Liver (tissue), 9 donors: ENCODE measurements around the gene WHRN. TPM values are rescaled to one million over a fixed set of nuclear protein-coding genes. Genes with fewer than 3 reads are reported as not detected.

Source experiments
- DNase-seq: peaks from one replicate; pipeline ENCODE4 v3.0.0-alpha.2; 2017; ENCODE audit warnings: low spot score
- H3K27ac ChIP-seq, 2 donors: one replicate each; pipeline ENCODE4 v1.7.0; 2013; ENCODE audit warnings: inconsistent platforms in 2 of 2, low read length in 2 of 2, control low read depth in 1 of 2, low read depth in 1 of 2, mild to moderate bottlenecking in 1 of 2
- H3K27me3 ChIP-seq, 4 donors: one replicate each; pipeline versions ENCODE4 v1.6.1 to v1.7.0; 2013; ENCODE audit warnings: low read length in 3 of 4, inconsistent platforms in 1 of 4, mild to moderate bottlenecking in 1 of 4, moderate library complexity in 1 of 4; ENCODE audit not compliant: control insufficient read depth in 4 of 4, insufficient read depth in 4 of 4
- H3K36me3 ChIP-seq, 4 donors: one replicate each; pipeline versions ENCODE4 v1.6.1 to v1.7.0; 2013; ENCODE audit warnings: low read length in 3 of 4, mild to moderate bottlenecking in 3 of 4, low read depth in 1 of 4, moderate library complexity in 1 of 4; ENCODE audit not compliant: control insufficient read depth in 4 of 4, insufficient read depth in 3 of 4
- H3K4me1 ChIP-seq, 4 donors: one replicate each; pipeline versions ENCODE4 v1.6.1 to v1.7.0; 2013; ENCODE audit warnings: low read length in 3 of 4, mild to moderate bottlenecking in 3 of 4, moderate library complexity in 1 of 4; ENCODE audit not compliant: control insufficient read depth in 4 of 4, insufficient read depth in 4 of 4
- H3K4me3 ChIP-seq, 3 donors: one replicate each; pipeline versions ENCODE4 v1.6.1 to v1.7.0; 2013; ENCODE audit warnings: low read length in 3 of 3, control low read depth in 1 of 3, low read depth in 1 of 3, mild to moderate bottlenecking in 1 of 3
- H3K9ac ChIP-seq, 2 donors: one replicate each; pipeline ENCODE4 v1.7.0; 2013; ENCODE audit warnings: low read length in 2 of 2, mild to moderate bottlenecking in 2 of 2, moderate library complexity in 2 of 2, control low read depth in 1 of 2, low read depth in 1 of 2
- H3K9me3 ChIP-seq, 4 donors: one replicate each; pipeline versions ENCODE4 v1.6.1 to v1.7.0; 2013; ENCODE audit warnings: low read length in 3 of 4; ENCODE audit not compliant: control insufficient read depth in 4 of 4
- EGR1 ChIP-seq, 2 donors: IDR thresholded peaks; 2 replicates each; pipeline ENCODE4 v1.6.1; 2016 to 2018; ENCODE audit warnings: antibody characterized with exemption in 2 of 2, low read depth in 2 of 2
- FOXA1 ChIP-seq: IDR thresholded peaks from 2 replicates; pipeline ENCODE4 v1.6.1; 2016; ENCODE audit warnings: antibody characterized with exemption
- FOXA2 ChIP-seq: IDR thresholded peaks from 2 replicates; pipeline ENCODE4 v1.6.1; 2016; ENCODE audit warnings: antibody characterized with exemption
- GABPA ChIP-seq, 2 donors: IDR thresholded peaks in 1 of 2; conservative IDR thresholded peaks in 1 of 2; 2 replicates each; pipeline ENCODE4 v1.6.1; 2016; ENCODE audit warnings: antibody characterized with exemption in 2 of 2, mild to moderate bottlenecking in 1 of 2, moderate library complexity in 1 of 2
- HNF4A ChIP-seq, 2 donors: conservative IDR thresholded peaks; 2 replicates each; pipeline ENCODE4 v1.6.1; 2016; ENCODE audit warnings: antibody characterized with exemption in 2 of 2, mild to moderate bottlenecking in 2 of 2
- HNF4G ChIP-seq: IDR thresholded peaks from 2 replicates; pipeline ENCODE4 v1.6.1; 2016; ENCODE audit warnings: antibody characterized with exemption
- JUND ChIP-seq, 2 donors: IDR thresholded peaks; 2 replicates each; pipeline ENCODE4 v1.6.1; 2016; ENCODE audit warnings: antibody characterized with exemption in 2 of 2
- NR2F2 ChIP-seq: IDR thresholded peaks from 2 replicates; pipeline ENCODE4 v1.6.1; 2016; ENCODE audit warnings: antibody characterized with exemption
- RAD21 ChIP-seq, 2 donors: IDR thresholded peaks; 2 replicates each; pipeline ENCODE4 v1.6.1; 2016; ENCODE audit warnings: antibody characterized with exemption in 2 of 2, mild to moderate bottlenecking in 2 of 2
- RXRA ChIP-seq, 2 donors: IDR thresholded peaks; 2 replicates each; pipeline ENCODE4 v1.6.1; 2017 to 2018; ENCODE audit warnings: antibody characterized with exemption in 2 of 2, mild to moderate bottlenecking in 1 of 2
- SP1 ChIP-seq: IDR thresholded peaks from 2 replicates; pipeline ENCODE4 v1.6.1; 2018; ENCODE audit warnings: antibody characterized with exemption, mild to moderate bottlenecking
- TAF1 ChIP-seq: conservative IDR thresholded peaks from 2 replicates; pipeline ENCODE4 v1.6.1; 2016; ENCODE audit warnings: antibody characterized with exemption, mild to moderate bottlenecking
- YY1 ChIP-seq: IDR thresholded peaks from 2 replicates; pipeline ENCODE4 v1.6.1; 2016; ENCODE audit warnings: antibody characterized with exemption, mild to moderate bottlenecking
- WGBS: extraction: QIAGEN DNeasy Blood & Tissue Kit; methylation state at CpG from one replicate; pipeline ENCODE4 v1.1.7; 2013; 5-methylcytosine and 5-hydroxymethylcytosine counted together
- polyA plus RNA-seq, 2 donors: library from polyadenylated mRNA; stranded (reverse) in 1 of 2; unstranded in 1 of 2; fragments of 200-250 nt in 1 of 2; fragments of >200 nt in 1 of 2; fragmentation: Nextera tagmentation in 1 of 2; extraction: Ambion mirVana in 1 of 2; gene quantifications; one replicate each; pipeline versions ENCODE4 v1.2.1 to v1.2.3, GENCODE V29; 2013 to 2015
- total RNA-seq, 2 donors: library from RNA; depleted of rRNA; stranded (reverse); fragments of >200 nt; gene quantifications; one replicate each; pipeline ENCODE4 v1.2.3, GENCODE V29; 2014
- TF ChIP-seq, protein P1 (sequence below): IDR thresholded peaks from 2 replicates; pipeline ENCODE4 v1.6.1; 2016; ENCODE audit warnings: antibody characterized with exemption, mild to moderate bottlenecking
- TF ChIP-seq, protein P2 (sequence below): IDR thresholded peaks from 2 replicates; pipeline ENCODE4 v1.6.1; 2016; ENCODE audit warnings: antibody characterized with exemption
- TF ChIP-seq, protein P3 (sequence below): IDR thresholded peaks from 2 replicates; pipeline ENCODE4 v1.6.1; 2016; ENCODE audit warnings: antibody characterized with exemption
- TF ChIP-seq, protein P4 (sequence below): fragments of 150-350 bp; IDR thresholded peaks from 2 replicates; pipeline ENCODE4 v1.5.1; 2017; ENCODE audit warnings: improper control_type of control experiment, low read depth, low read length; ENCODE audit not compliant: missing input control
- TF ChIP-seq, protein P5 (sequence below): IDR thresholded peaks from 2 replicates; pipeline ENCODE4 v1.6.1; 2016; ENCODE audit warnings: antibody characterized with exemption
- donor health status: healthy.
- donor health status: healthy.
- donor health status: healthy.
- donor health status: healthy.
- donor health status: healthy.

Gene WHRN
- total and polyA plus RNA-seq, 4 donors: 0.42 to 1.9 (median 0.88) TPM

DNA sequence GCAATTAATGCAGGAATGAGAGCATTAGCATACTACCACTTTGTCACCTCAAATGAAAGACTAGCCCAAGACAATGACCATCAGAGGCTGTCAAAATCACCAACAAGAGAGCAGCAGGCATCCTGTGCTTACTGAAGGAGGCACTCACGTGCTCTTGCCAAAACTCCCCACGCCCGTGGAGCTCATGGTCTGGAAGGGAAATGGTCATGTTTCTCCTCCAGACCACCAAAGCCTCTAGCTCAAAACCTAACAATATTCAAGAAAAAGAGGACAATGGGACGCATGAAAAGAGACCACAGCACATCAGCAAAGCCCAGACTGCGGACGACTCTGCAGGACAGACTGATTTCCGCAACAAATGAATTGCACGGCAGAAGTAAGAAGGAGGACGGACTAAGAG, 130.3 kb downstream of the WHRN start (continued):
- TF ChIP-seq GABPA (IDR thresholded peaks at IDR 0.05 in 1 of 2, conservative IDR thresholded peaks at IDR 0.05 in 1 of 2): no peak
- no peak for TF ChIP-seq RXRA (IDR thresholded peaks at IDR 0.05)
- TF ChIP-seq YY1: no peak
- no peak for TF ChIP-seq EGR1 (IDR thresholded peaks at IDR 0.05; ENCODE audit: low read depth in 2 of 2)
- TF ChIP-seq, protein P1, sequence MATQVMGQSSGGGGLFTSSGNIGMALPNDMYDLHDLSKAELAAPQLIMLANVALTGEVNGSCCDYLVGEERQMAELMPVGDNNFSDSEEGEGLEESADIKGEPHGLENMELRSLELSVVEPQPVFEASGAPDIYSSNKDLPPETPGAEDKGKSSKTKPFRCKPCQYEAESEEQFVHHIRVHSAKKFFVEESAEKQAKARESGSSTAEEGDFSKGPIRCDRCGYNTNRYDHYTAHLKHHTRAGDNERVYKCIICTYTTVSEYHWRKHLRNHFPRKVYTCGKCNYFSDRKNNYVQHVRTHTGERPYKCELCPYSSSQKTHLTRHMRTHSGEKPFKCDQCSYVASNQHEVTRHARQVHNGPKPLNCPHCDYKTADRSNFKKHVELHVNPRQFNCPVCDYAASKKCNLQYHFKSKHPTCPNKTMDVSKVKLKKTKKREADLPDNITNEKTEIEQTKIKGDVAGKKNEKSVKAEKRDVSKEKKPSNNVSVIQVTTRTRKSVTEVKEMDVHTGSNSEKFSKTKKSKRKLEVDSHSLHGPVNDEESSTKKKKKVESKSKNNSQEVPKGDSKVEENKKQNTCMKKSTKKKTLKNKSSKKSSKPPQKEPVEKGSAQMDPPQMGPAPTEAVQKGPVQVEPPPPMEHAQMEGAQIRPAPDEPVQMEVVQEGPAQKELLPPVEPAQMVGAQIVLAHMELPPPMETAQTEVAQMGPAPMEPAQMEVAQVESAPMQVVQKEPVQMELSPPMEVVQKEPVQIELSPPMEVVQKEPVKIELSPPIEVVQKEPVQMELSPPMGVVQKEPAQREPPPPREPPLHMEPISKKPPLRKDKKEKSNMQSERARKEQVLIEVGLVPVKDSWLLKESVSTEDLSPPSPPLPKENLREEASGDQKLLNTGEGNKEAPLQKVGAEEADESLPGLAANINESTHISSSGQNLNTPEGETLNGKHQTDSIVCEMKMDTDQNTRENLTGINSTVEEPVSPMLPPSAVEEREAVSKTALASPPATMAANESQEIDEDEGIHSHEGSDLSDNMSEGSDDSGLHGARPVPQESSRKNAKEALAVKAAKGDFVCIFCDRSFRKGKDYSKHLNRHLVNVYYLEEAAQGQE: no peak
- no peak for TF ChIP-seq RAD21 (IDR thresholded peaks at IDR 0.05)
- TF ChIP-seq SP1: no peak

DNA sequence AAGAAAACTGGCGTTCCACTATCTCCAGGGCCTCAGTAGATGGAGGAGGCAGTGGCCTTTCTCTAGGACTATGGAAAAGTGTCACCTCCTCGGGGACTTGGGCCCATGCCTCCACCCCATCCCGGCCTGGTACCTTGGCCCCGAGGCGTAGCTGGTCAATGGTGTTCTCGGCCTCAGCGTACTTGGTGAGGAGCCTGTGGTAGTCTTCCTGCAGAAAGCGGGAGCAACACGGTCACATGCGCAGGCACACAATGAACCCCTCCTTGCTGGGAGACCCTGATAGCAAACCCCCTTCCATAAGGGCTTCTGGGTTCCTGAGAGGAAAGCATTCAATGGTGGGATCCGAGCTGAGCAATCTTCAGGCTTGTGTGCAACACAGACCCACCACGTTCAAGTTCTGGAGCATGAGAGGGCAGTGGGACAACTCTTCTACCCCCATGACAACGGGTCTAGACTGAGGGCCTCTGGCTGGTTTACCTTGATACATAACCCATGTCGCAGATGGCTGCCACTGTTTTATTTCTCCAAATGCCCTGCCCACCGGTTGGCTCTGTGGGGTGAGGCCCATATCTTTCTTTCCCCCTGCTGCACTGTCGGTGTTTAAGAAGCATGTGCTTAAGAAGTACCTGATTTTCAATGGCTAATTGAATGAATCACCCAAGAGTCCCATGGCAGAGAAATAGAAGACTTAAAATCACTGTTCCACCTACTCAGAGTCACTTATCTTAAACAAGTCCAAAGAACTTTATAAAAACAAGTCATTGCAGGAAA, 131.1 kb downstream of the WHRN start:
- H3K4me3 ChIP-seq: no peak overlapping the region
- 92% methylated on average over 16 of the region's 16 CpGs for WGBS

More for the DNA sequence above, 131.1 kb downstream of the WHRN start:
- Histone ChIP-seq H3K36me3 (peaks cover 7 to 37% (median 18%) of the 10 kb centered on the region in 4 donors), H3K9me3 (no peaks in the 10 kb centered on the region), H3K27me3 (no peaks in the 10 kb centered on the region), H3K9ac (no peak overlapping the region), H3K4me1 (peaks cover 0 to 2% (median under 1%) of the 10 kb centered on the region in 4 donors), H3K27ac (no peak overlapping the region)
- no peak for DNase-seq
- no peak for TF ChIP-seq GABPA (IDR thresholded peaks at IDR 0.05 in 1 of 2, conservative IDR thresholded peaks at IDR 0.05 in 1 of 2)
- TF ChIP-seq, protein P1: no peak
- no peak for TF ChIP-seq RAD21 (IDR thresholded peaks at IDR 0.05)
- TF ChIP-seq HNF4G: no peak
- TF ChIP-seq, protein P2, sequence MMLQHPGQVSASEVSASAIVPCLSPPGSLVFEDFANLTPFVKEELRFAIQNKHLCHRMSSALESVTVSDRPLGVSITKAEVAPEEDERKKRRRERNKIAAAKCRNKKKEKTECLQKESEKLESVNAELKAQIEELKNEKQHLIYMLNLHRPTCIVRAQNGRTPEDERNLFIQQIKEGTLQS: no peak
- TF ChIP-seq HNF4A (conservative IDR thresholded peaks at IDR 0.05): no peak
- no peak for TF ChIP-seq FOXA1
- TF ChIP-seq, protein P3, sequence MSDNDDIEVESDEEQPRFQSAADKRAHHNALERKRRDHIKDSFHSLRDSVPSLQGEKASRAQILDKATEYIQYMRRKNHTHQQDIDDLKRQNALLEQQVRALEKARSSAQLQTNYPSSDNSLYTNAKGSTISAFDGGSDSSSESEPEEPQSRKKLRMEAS: no peak
- TF ChIP-seq FOXA2: no peak
- TF ChIP-seq SP1: no peak
- TF ChIP-seq, protein P4, sequence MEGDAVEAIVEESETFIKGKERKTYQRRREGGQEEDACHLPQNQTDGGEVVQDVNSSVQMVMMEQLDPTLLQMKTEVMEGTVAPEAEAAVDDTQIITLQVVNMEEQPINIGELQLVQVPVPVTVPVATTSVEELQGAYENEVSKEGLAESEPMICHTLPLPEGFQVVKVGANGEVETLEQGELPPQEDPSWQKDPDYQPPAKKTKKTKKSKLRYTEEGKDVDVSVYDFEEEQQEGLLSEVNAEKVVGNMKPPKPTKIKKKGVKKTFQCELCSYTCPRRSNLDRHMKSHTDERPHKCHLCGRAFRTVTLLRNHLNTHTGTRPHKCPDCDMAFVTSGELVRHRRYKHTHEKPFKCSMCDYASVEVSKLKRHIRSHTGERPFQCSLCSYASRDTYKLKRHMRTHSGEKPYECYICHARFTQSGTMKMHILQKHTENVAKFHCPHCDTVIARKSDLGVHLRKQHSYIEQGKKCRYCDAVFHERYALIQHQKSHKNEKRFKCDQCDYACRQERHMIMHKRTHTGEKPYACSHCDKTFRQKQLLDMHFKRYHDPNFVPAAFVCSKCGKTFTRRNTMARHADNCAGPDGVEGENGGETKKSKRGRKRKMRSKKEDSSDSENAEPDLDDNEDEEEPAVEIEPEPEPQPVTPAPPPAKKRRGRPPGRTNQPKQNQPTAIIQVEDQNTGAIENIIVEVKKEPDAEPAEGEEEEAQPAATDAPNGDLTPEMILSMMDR: no peak
- TF ChIP-seq NR2F2: no peak
- TF ChIP-seq RXRA (IDR thresholded peaks at IDR 0.05): no peak
- no peak for TF ChIP-seq TAF1
- TF ChIP-seq, protein P5, sequence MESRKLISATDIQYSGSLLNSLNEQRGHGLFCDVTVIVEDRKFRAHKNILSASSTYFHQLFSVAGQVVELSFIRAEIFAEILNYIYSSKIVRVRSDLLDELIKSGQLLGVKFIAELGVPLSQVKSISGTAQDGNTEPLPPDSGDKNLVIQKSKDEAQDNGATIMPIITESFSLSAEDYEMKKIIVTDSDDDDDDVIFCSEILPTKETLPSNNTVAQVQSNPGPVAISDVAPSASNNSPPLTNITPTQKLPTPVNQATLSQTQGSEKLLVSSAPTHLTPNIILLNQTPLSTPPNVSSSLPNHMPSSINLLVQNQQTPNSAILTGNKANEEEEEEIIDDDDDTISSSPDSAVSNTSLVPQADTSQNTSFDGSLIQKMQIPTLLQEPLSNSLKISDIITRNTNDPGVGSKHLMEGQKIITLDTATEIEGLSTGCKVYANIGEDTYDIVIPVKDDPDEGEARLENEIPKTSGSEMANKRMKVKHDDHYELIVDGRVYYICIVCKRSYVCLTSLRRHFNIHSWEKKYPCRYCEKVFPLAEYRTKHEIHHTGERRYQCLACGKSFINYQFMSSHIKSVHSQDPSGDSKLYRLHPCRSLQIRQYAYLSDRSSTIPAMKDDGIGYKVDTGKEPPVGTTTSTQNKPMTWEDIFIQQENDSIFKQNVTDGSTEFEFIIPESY: no peak
- TF ChIP-seq EGR1 (IDR thresholded peaks at IDR 0.05; ENCODE audit: low read depth in 2 of 2): no peak
- no peak for TF ChIP-seq YY1
- TF ChIP-seq JUND (IDR thresholded peaks at IDR 0.05): no peak
